IPS DF 4.7 (cell line): ENCODE measurements around the gene ARL5B.
"Not testable (repeated sequence)": the region's sequence is repeated elsewhere in the genome, so short reads cannot be mapped to it uniquely, and the experiment has no call there.

Experiments used
- DNase-seq: peaks from one replicate; pipeline ENCODE4 v3.0.0-alpha.2; 2013; ENCODE audit warnings: low spot score; ENCODE audit errors: extremely low read depth

ARL5B gene, protein sequence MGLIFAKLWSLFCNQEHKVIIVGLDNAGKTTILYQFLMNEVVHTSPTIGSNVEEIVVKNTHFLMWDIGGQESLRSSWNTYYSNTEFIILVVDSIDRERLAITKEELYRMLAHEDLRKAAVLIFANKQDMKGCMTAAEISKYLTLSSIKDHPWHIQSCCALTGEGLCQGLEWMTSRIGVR

DNA sequence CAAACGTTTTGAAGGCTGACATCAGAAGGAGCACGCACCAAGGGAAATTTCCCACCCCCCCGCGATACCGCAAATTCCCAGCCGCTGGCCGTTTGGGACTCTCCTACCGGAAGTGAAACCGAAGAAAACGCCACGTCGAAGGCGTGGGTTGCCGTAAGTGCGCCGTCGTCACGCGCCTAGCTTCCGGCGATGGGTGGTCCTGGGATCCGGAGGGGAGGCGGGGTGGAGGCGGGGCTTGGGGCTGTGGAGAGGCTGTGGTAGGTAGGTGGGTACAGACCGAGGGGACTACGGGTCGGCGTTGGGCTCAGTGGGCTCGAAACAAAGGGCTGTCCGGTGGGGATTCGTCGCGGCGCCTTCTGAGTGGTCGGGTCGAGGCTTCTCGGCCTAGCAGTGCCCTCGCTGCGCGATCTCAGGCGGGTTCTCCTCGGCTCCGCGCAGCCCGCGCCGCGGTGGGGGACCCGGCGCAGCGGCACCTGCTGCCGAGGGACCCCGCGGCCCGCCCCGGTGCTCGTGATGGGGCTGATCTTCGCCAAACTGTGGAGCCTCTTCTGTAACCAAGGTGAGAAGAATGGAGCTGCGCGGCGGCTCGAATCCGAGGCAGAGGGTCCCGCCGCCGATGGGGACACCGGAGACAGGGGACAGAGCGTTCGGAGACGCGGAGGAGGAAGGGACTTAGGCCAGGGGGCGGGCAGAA is at the start of gene ARL5B:
TSS of gene ARL5B (plus strand) at position 307 of the 694 bp plus-strand sequence. CDS start at position 514, 207 bp downstream.
- DNase-seq: peak; percentile 58

DNA sequence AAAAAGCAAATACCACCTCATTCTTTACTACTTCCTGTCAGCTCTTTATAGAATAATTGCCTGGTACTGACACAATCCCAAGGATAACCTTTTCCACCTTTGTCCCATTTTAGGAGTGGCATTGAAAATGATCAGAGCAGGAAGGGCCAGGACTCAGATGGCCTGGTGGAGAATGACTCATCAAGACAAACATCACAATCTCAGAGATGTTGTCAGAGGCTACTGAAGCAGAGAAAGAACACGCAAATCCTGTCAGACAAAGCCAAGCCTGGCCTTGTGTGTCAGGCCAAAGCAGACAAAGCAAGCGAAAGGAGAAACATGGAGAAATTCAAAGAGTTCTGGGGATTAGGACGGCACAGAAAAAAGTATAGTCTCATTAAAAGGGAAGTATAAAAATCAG is 48.7 kb upstream of the ARL5B start:
- no peak for DNase-seq

DNA sequence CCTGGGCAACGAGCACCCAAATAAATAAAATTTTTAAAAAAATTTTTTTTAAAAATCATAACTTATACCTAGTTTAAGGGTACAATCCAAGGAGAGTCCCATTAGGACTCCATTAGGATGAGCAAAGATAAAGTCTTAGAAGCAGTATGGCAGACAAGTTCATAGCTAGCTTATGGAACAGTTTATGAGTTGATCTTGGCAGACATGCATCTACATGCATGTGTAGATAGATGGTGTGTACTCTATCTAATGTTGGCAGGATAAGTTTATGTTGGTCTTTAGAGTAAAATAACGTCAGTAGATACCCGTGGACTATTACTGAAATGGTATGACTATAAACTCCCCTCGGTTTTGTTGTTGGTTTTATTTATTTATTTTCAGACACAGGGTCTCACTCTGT is 48.1 kb upstream of the ARL5B start:
- no peak for DNase-seq

DNA sequence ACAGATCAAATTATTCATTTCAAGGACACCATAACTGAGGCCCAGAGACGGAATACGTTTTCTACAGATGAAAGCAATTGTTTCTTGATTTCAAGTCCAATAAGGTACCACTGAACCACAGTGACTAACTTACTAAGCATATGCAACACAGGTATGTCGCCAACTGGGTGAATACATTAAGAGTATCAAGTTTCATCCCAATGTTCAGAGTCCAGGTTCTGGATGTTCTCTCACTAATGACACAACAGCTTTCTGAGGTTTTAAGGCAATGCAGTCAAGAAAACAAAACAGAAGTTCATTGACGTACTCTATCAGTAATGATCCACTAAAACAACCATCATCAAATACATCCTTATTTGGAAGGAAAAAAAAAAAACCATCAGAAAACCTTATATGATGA is 43.6 kb upstream of the ARL5B start:
- no peak for DNase-seq

DNA sequence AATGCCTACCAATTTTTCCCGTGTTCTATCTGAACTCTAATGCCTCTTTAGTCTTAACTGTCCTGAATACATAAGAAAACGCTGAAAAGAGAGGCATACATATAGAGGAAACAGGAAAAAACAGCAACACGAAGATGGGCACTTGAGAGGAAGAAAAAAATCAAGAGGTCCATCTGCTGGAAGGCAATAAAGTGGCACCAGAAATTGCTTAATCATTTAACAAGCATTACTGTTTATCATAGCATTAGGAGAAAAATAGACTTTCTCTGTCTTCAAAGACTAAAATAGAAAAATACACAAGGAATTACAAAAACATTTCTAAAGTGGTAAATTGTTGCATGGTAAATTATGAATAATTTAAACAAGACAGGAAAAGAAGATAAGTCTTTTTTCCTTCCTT is 42.9 kb upstream of the ARL5B start:
- DNase-seq: no peak

DNA sequence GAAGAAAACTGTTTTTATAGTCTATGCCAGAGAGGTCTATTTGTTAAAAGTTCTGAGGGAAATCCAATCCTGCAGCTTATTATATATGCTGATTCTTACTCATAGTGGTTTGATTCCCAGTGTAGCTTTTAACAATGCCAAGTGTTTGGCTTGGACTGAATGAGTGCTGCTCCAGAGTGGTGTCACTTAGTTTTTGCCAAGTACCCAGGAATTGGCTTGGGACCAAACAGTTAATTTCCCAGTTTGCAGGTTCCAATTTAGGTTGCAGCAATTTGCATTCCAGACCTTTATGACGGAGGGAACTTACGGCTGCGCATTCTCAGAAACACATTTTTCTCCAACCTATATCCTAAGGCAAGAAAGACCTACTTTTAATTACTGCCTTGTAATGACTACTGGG is 40.2 kb upstream of the ARL5B start:
- no peak for DNase-seq

DNA sequence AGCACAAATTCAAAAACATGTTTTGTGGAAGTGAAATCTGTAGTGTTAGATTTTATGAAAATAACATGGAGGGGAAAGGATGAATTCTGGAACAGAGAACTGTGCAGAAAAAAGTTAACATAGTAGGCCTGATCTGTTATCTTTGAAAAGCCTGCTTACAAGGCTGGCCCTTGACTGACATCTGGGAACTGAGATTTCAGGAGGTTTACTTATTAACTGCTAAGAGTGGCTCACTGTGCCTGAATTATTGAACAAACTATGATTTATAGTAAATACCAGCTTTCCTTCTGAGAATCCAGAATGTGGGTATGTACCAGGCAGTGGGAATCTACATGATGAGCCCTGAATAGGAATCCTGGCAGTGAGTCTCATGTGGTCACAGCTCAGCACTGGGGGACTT is 38.4 kb upstream of the ARL5B start:
- no peak for DNase-seq

DNA sequence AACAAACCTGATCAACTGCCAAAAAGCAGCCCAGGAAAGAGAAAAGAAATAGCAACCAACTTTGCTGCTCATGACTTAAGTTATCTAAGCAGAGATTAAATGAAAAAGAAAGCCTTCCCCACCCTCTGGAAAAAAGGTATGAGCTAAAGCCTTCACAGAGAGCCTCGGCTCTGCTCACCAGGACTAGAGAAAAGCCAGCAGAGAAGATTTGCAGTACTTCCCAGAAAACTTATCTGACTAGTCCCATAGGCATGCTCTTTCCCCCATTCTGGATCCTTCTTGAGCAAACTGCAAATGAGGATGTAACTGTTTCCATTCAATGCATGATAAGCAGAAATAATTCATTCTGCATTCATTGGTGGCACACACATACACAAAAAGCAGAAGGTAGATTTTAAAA is 35.6 kb upstream of the ARL5B start:
- not testable (repeated sequence) for DNase-seq

DNA sequence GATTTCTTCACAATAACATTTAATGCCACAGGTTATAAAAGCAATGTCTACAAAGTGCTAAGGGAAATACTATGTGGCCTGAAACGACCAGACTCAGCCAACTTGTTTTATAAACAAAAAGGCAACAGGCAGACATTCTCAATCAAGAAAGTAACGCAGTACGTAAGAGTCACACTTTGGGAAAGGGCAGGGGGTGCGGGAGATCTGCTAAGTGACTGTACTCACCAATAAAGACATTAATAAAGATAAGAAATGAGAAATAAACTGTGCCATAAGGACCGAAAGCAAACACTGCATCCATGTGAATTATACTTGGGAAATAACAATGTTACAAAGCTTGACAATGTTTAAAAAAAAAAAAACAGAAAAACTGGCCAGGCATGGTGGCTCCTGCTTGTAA is 33.3 kb upstream of the ARL5B start:
- no peak for DNase-seq

DNA sequence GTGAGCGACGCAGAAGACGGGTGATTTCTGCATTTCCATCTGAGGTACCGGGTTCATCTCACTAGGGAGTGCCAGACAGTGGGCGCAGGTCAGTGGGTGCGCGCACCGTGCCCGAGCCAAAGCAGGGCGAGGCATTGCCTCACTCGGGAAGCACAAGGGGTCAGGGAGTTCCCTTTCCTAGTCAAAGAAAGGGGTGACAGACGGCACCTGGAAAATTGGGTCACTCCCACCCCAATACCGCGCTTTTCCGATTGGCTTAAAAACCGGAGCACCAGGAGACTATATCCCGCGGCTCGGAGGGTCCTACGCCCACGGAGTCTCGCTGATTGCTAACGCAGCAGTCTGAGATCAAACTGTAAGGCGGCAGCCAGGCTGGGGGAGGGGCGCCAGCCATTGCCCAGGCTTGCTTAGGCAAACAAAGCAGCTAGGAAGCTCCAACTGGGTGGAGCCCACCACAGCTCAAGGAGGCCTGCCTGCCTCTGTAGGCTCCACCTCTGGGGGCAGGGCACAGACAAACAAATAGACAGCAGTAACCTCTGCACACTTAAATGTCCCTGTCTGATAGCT is 31.7 kb upstream of the ARL5B start:
- peak; percentile 14 for DNase-seq

DNA sequence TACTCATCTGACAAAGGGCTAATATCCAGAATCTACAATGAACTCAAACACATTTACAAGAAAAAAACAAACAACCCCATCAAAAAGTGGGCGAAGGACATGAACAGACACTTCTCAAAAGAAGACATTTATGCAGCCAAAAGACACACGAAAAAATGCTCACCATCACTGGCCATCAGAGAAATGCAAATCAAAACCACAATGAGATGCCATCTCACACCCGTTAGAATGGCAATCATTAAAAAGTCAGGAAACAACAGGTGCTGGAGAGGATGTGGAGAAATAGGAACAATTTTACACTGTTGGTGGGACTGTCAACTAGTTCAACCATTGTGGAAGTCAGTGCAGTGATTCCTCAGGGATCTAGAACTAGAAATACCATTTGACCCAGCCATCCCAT is 26.7 kb upstream of the ARL5B start:
- DNase-seq: not testable (repeated sequence)

DNA sequence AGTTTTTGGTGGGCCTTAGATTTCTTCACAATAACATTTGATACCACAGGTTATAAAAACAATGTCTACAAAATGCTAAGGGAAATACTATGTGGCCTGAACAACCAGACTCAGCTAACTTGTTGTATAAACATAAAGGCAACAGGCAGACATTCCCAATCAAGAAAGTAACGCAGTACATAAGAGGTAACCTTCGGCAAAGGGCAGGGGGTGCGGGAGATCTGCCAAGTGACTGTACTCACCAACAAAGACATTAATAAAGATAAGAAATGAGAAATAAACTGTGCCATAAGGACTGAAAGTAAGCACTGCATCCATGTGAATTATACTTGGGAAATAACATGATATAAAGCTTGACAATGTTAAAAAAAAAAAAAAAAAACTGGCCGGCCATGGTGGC is 23.2 kb upstream of the ARL5B start:
- no peak for DNase-seq

DNA sequence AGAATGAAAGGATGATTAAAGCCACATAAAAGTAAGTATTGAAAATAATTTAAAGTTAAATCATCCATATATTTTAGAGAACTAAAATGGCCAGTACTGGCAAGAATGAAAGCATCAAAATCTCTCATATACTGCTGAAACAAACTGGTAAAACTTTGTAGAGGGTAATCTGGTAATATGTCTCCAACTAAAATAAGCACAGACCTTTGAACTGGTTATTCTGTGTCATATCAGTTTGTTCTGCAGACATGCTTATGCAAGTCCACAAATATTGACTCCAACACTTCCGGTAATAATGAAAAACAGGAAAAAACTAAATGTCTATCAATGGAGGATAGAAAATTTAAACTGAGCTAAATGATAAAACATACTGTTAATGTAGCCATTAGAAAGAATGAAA is 21.8 kb upstream of the ARL5B start:
- DNase-seq: not testable (repeated sequence)

DNA sequence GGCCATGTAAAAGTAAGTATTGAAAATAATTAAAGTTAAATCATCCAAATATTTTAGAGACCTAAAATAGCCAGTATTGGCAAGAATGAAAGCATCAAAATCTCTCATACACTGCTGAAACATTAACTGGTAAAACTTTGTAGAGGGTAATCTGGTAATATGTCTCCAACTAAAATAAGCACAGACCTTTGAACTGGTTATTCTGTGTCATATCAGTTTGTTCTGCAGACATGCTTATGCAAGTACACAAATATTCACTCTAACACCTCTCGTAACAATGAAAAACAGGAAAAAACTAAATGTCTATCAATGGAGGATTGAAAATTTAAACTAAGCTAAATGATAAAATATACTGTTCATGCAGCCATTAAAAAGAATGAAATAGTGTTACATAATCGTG is 19.5 kb upstream of the ARL5B start:
- not testable (repeated sequence) for DNase-seq

DNA sequence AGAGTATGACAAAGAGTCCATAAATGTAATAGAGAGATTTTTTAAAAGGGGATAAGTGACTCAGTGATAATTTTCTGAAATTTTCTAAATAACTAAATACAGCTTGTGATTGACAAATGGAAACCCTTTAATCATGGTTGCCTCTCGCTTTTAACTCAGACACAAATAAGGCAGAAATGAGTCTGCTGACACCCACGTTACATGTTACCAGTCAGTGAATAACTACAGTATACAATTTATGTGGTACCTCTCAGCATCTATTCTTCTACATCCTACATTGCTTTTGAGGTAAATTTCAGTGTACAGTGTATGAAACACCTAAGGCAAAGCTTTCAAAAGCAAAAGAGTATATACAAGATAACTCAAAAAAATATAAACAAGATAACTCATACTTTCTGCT is 12.1 kb upstream of the ARL5B start:
- DNase-seq: no peak

DNA sequence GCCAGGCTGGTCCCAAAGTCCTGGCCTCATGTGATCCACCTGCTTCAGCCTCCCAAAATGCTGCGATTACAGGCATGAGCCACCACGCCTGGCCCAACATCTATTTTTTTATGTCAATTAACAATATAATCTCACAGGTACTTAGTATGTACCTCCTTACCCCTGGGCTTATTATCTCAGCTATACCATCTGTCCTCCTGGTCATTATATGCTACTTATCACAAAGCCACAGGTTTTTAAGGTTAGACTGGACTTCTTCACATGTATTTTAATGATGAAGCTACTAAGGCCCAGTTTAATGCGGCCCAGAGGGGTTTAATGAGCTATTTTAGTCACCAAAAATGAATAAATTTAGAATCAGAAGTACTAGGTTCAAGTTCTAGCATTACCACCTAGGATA is 11.3 kb upstream of the ARL5B start:
- DNase-seq: no peak

DNA sequence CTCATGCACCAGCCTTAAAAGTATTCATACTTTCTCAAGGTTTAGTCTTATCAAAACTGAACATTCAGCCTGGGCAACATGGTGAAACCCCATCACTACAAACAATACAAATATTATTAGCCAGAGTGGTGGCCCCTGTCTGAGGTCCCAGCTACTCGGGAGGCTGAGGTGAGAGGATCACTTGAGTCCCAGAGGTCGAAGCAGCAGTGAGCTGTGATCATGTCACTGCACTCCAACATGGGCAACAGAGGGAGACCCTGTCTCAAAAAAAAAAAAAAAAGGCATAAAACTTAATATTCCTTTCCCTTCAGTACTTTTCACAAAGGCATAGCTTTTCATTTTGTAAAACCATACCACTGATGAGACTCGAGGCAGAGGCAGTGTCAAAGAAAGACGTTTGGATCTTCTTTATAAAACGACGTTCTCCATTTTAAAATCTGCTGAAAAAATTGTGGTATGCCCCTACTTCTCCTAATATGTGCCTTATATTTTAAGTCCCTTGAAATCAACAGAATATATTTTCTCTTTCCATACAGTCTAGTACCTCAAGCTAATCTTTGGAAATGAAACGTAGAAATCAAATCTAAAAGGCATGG is 9.8 kb upstream of the ARL5B start:
- no peak for DNase-seq

DNA sequence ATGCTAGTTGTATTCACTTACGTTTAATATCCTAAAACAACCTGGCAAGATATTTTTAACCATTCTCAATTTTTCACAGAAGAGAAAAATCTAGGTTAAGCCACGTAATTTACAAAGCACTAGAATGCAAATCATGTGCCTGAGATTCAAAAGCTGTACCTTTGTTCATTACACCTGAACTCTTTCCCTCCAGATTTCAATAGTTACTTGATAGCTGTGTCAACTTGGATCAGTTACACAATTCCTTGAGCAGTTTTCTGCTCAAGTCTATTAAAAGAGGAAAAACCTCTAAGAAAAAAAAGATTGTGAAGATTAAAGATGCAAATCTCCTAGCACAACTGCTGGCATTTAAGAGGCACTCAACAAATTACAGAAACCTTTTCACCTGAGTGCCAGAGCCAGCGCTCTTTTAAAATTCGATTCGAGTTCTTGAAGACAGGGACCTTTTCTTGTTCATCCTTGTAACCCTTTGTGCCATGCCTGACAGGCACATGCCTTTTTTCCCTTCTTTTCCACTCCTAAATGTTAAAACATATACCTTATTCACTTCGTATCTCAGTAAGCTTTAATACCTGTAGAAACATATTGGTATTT is 8.7 kb upstream of the ARL5B start:
- DNase-seq: no peak

DNA sequence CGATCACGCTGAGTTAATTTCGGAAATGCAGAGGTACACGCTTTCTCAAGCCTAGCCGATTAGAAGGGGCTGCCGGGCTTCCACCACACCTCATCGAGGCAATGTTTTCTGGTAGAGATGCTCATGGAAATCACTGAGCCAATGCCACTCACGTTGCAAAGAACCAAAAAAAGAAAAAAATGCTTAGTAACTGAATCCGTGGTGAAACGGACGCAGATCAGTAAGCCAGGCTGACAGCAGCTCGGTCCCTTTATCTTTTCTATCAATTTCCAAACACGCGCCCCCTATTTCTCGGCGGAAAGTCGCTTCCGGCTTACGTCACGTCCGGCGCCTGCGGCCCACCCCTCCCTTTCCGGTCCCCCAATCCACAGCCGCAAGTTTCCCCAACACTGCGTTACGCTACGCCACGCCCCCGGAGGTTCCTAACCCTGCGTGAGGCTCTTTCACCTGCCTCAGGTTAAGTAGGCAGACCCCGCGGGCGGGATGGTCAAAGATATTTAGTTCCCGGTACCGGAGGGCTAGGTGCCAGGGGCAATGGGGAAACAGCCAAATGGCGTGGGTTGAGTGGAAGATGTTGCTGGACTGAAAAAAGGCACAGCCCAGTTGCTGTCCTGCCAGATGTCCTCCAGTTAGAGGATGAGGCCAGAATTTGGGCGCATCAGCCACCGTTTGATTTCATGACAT is 7.8 kb upstream of the ARL5B start, which contains the start of gene NSUN6:
TSS of gene NSUN6 (minus strand) at position 264 of the 684 bp plus-strand sequence. CDS start 384 bp downstream, outside the sequence.
- DNase-seq: peak; percentile 72

DNA sequence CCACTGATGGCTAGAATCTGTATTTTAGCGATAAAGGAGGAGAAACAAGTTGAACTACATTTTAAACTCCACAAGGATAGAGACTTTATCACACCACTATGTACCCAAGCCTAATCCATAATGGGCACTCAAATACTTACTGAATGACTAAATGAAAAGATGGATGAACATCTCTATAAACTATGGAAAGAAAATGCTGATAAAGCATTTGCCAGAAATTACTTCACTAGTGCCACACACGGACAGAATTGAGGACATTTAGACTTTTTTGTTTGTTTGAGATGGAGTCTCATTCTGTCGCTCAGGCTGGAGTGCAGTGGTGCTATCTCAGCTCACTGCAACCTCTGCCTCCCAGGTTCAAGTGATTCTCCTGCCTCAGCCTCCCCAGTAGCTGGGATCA is 6.1 kb upstream of the ARL5B start:
- DNase-seq: no peak

DNA sequence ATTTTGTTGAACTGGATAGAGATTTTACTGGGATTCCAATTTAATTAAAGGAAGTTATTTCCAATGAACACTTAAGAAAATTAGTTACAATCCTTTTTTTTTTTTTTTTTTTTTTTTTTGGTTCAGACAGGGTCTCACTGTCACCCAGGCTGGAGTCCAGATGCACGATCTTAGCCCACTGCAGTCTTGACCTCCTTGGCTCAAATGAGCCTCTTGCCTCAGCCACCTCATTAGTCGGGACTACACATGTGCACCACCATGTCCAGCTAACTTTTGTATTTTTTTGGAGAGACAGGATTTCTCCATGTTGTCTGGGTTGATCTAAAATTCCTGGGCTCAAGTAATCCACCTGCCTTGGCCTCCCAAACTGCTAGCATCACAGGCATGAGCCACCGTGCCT is 2.5 kb upstream of the ARL5B start:
- no peak for DNase-seq
